GM12878 (cell line): ENCODE data around the gene TFF2. TPM values are rescaled to one million over a fixed set of nuclear protein-coding genes. Genes with fewer than 3 reads are reported as not detected.

Source experiments
- ATAC-seq: fragments of 200-7000 bp; cut with Tn5 transposase; 3 replicates; pipeline ENCODE4 v1.9.1; 2020; ENCODE audit warnings: mild to moderate bottlenecking, moderate library complexity
- BruUV-seq: library from RNA; stranded (reverse); fragments of 400-500 nt; replicated peaks from 2 replicates; lab custom pipeline; 2021; lab: Mats Ljungman, UMichigan
- CTCF ChIA-PET: fragments of 300-600 bp; sonication (Branson Sonifier 250); formaldehyde crosslinking; extraction: SDS; loops from one replicate; lab custom pipeline; 2021; ENCODE audit warnings: inconsistent platforms; lab: Yijun Ruan, JAX
- POLR2A ChIA-PET: fragments of 350-600 bp; formaldehyde crosslinking; extraction: SDS; loops from one replicate; lab custom pipeline; 2021; ENCODE audit warnings: inconsistent platforms; lab: Charles Lee
- RAD21 ChIA-PET: fragments of 300-600 bp; sonication (Branson Sonifier 250); formaldehyde crosslinking; loops from one replicate; lab custom pipeline; 2023; ENCODE audit warnings: antibody characterized with exemption; ENCODE audit not compliant: unreplicated experiment; lab: Charles Lee
- SMC1A ChIA-PET: fragments of 300-600 bp; sonication (Branson Sonifier 250); formaldehyde crosslinking; loops from one replicate; lab custom pipeline; 2023; ENCODE audit not compliant: unreplicated experiment, uncharacterized antibody; lab: Charles Lee
- DNase-seq: peaks from one replicate; pipeline ENCODE4 v3.0.0-alpha.2; 2011; ENCODE audit warnings: low read depth, low spot score
- FAIRE-seq: peaks from 3 replicates; lab custom pipeline; 2011; peaks lifted over from hg19 to GRCh38; lab: Jason Lieb, UNC
- H2AFZ ChIP-seq: 2 replicates; pipeline ENCODE4 v1.6.0; 2011; ENCODE audit warnings: low read depth, low read length, control low read depth; ENCODE audit not compliant: control insufficient read depth
- H3K27ac ChIP-seq: 2 replicates; pipeline ENCODE4 v1.5.1; 2011; ENCODE audit warnings: control low read depth; ENCODE audit not compliant: control insufficient read depth, insufficient read depth
- H3K27me3 ChIP-seq, 2 experiments: replicated peaks in 1 of 2; 2 replicates each; pipeline versions ENCODE4 v1.6.0 to v1.6.1; 2011; ENCODE audit warnings: low read length in 1 of 2; ENCODE audit not compliant: control insufficient read depth in 2 of 2, insufficient read depth in 2 of 2
- H3K36me3 ChIP-seq, 2 experiments: 2 replicates each; pipeline ENCODE4 v1.5.1; 2011; ENCODE audit warnings: low read length in 1 of 2; ENCODE audit not compliant: control insufficient read depth in 2 of 2, insufficient read depth in 2 of 2
- H3K4me1 ChIP-seq: 2 replicates; pipeline ENCODE4 v1.6.1; 2011; ENCODE audit warnings: mild to moderate bottlenecking, low read length, moderate library complexity, mixed read lengths; ENCODE audit not compliant: control insufficient read depth, insufficient read depth
- H3K4me2 ChIP-seq: 2 replicates; pipeline ENCODE4 v1.6.0; 2011; ENCODE audit warnings: control low read depth; ENCODE audit not compliant: control insufficient read depth, insufficient read depth
- H3K4me3 ChIP-seq: fragments of 200-600 bp; sonication (generic); 2 replicates; pipeline ENCODE4 v1.5.1; 2016
- H3K79me2 ChIP-seq: 2 replicates; pipeline ENCODE4 v1.6.0; 2011; ENCODE audit warnings: low read length; ENCODE audit not compliant: control insufficient read depth, insufficient read depth
- H3K9ac ChIP-seq: 2 replicates; pipeline ENCODE4 v1.8.0; 2011; ENCODE audit warnings: low read length, control low read depth, mixed read lengths; ENCODE audit not compliant: control insufficient read depth, insufficient read depth
- H3K9me3 ChIP-seq: replicated peaks from 3 replicates; pipeline ENCODE4 v1.5.1; 2011; ENCODE audit warnings: mild to moderate bottlenecking, low read length; ENCODE audit not compliant: control insufficient read depth, insufficient read depth
- H4K20me1 ChIP-seq: 2 replicates; pipeline ENCODE4 v1.6.0; 2011; ENCODE audit not compliant: control insufficient read depth, insufficient read depth
- CEBPZ ChIP-seq: fragments of 150-350 bp; IDR thresholded peaks from 2 replicates; pipeline ENCODE4 v1.6.1; 2016; ENCODE audit warnings: low read depth, low read length
- IRF4 ChIP-seq: IDR thresholded peaks from 2 replicates; pipeline ENCODE4 v1.6.1; 2011; ENCODE audit warnings: low read depth, low read length
- IRF5 ChIP-seq: fragments of 450-650 bp; IDR thresholded peaks from 2 replicates; pipeline ENCODE4 v1.6.1; 2017; ENCODE audit warnings: borderline replicate concordance
- MLLT1 ChIP-seq: fragments of 450-650 bp; IDR thresholded peaks from 2 replicates; pipeline ENCODE4 v1.6.1; 2016; ENCODE audit warnings: mild to moderate bottlenecking
- NRF1 ChIP-seq: conservative IDR thresholded peaks from 2 replicates; pipeline ENCODE4 v1.6.1; 2011; ENCODE audit warnings: mild to moderate bottlenecking, low read depth, low read length, improper control_type of control experiment
- RBBP5 ChIP-seq: fragments of 200-600 bp; sonication (generic); conservative IDR thresholded peaks from 2 replicates; pipeline ENCODE4 v1.6.1; 2016
- RELA ChIP-seq: fragments of 450-650 bp; IDR thresholded peaks from 2 replicates; pipeline ENCODE4 v1.8.0; 2014; ENCODE audit warnings: borderline replicate concordance; ENCODE audit not compliant: partially characterized antibody
- ZNF24 ChIP-seq: fragments of 450-650 bp; IDR thresholded peaks from 2 replicates; pipeline ENCODE4 v1.6.1; 2017; ENCODE audit warnings: antibody characterized with exemption, mild to moderate bottlenecking
- WGBS: methylation state at CpG from one replicate; pipeline ENCODE4 v1.1.6; 2016; ENCODE audit warnings: low lambda C conversion rate; ENCODE audit not compliant: insufficient replicate concordance, insufficient coverage; ENCODE audit errors: missing lambda C conversion rate; 5-methylcytosine and 5-hydroxymethylcytosine counted together
- in situ Hi-C: fragments of 300-500 bp; cut with MboI; formaldehyde crosslinking; loops from 9 replicates; pipeline ENCODE4 v1.14.3; 2018; ENCODE audit warnings: mixed read lengths
- intact Hi-C: fragments of 100-400 bp; cut with micrococcal nuclease; formaldehyde crosslinking; loops from one replicate; pipeline ENCODE4 v1.14.2; 2022; ENCODE audit not compliant: unreplicated experiment
- polyA plus RNA-seq, 11 experiments: library from polyadenylated mRNA; depleted of rRNA in 4 of 11; unstranded in 6 of 11; stranded (reverse) in 5 of 11; fragments of >200 nt; fragmentation: Nextera tagmentation in 4 of 11; fragmentation: Illumina TruSeq in 1 of 11; extraction: Ambion mirVana in 4 of 11; extraction: Trizol in 1 of 11; gene quantifications; 1 replicate in 1 of 11; 2 replicates in 10 of 11; pipeline versions ENCODE4 v1.2.1 to v1.2.3, GENCODE V29; 2011 to 2016; ENCODE audit warnings: inconsistent platforms in 2 of 11, missing spikeins in 2 of 11, low read depth in 1 of 11
- total RNA-seq, 4 experiments: library from RNA; depleted of rRNA in 3 of 4; stranded (reverse); fragments of >200 nt in 3 of 4; fragmentation: Illumina TruSeq in 1 of 4; extraction: Trizol in 1 of 4; gene quantifications; 2 replicates each; pipeline versions ENCODE4 v1.2.1 to v1.2.3, GENCODE V29; 2013 to 2021

Gene TFF2
- total and polyA plus RNA-seq, 10 of the 15 experiments (the other 5 are each of a cell fraction or from before 2014, with no cell fraction given): 0.56 TPM; not detected in 9

- POLR2A ChIA-PET: no interaction called here
- intact Hi-C loops: no loop called here
- Histone ChIP-seq H4K20me1 (no peaks in the 10 kb centered on the region), H3K27ac (no peak overlapping the region), H3K27me3 (no peaks in the 10 kb centered on the region), H3K4me3 (no peak overlapping the region), H3K4me2 (no peak overlapping the region), H3K9me3 (no peaks in the 10 kb centered on the region), H3K36me3 (no peaks in the 10 kb centered on the region), H2AFZ (no peak overlapping the region), H3K9ac (no peak overlapping the region), H3K4me1 (peaks cover 13% of the 10 kb centered on the region), H3K79me2 (no peaks in the 10 kb centered on the region)
- DNase-seq (no peak), FAIRE-seq (no peak), ATAC-seq (no peak)
- in situ Hi-C loops: no loop called here
- no TSS peak for BruUV-seq
- CTCF ChIA-PET: interaction anchor here (0.8 to 1.0 kb wide), 2 partner anchors 83 to 194 kb away, joined by 3 to 4 read pairs; no protein-coding TSS in a partner anchor
- TF ChIP-seq IRF4: no peak
- TF ChIP-seq RBBP5: no peak
- TF ChIP-seq IRF5: no peak
- TF ChIP-seq CEBPZ: no peak
- TF ChIP-seq ZNF24: no peak
- no peak for TF ChIP-seq NRF1
- TF ChIP-seq MLLT1: no peak
- TF ChIP-seq RELA: no peak
- 46% methylated on average over 10 of the region's 10 CpGs for WGBS
- RAD21 ChIA-PET: no interaction called here
- SMC1A ChIA-PET: interaction anchor here (1.1 to 1.3 kb wide), 2 partner anchors 12 to 78 kb away, joined by 3 to 5 read pairs; no protein-coding TSS in a partner anchor
These were observed 7.7 kb downstream of the TFF2 start for GRCh38 chr21:42343101-42343500.
